ENCODE measurements around the gene CD28.
"Not testable (repeated sequence)": the region's sequence is repeated elsewhere in the genome, so short reads cannot be mapped to it uniquely, and the experiment has no call there.

CD28 gene

DNA sequence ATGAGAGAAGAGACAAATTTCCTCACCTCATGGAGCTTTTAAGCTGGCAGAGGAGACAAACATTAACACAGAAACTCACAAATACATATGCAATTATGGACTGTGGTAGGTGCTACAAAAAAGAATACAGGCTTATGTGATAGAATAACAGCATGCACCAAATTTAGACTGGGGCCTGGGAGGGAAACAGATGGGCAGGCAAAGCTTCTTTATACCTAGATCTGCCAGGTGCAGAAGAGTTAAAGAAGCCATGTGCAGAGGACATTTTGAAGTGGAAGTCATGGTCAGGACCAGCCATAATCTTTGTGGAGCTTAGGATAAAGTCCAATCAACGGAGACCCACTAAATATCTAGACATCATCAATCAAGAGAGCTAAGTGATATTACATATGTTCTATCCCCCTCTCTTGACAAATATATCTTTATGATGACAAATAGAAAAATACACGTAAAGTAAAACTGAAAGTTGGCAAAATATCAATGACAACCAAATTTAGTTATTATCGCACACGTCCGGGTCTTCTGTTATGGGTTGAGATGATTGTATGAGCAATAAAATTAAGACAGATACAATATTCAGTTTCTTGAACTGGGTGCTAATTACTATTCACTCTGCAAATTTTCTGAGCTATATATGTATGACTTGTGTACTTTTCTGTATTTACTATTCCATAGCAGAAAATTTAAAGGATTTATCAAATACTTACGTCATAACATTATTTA is 44.1 kb downstream of the CD28 start:
- no peak for DNase-seq

DNA sequence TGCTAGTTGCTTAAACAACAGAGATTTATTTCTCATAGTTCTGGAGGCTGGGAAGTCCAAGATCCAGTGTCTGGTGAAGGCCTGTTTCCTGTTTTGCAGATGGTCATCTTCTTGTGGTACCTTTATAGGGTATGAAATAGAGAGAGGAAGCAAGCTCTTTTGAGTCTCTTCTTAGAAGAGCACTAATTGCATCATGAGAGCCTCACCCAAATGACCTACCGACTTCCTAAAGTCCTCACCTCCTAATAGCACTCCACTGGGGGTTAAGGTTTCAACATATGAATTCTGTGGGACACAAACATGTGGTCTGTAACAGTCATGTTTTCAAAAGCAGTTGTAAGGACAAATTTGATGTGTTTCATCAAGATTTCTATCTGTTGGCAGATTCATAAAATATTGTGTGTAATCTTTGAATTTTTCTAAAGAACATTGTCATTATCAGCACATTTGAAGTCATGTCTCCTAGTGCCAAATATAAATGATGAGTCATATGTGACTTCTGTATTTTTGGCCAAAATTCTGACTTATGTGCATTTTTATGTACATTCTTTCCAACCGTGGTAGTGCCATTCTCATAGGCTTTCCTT is 45.3 kb downstream of the CD28 start:
- DNase-seq: no peak

DNA sequence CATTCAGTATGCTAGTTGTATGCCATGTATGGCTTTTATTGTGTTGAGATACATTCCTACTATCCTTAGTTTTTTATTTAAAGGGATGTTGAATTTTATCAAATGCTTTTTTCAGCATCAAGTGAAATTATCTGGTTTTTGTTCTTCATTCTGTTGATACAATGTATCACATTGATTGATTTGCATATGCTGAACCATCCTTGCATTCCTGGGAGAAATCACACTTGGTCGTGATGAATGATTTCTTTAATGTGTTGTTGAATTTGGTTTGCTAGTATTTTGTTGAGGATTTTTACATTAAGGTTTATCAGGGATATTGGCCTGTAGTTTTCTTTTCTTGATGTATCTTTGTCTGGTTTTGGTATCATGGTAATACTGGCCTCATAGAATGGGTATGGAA is 49.7 kb downstream of the CD28 start:
- DNase-seq: no peak

- no peak for DNase-seq
Measured at GRCh38 chr2:203758841-203759689, 52.6 kb downstream of the CD28 start.

DNA sequence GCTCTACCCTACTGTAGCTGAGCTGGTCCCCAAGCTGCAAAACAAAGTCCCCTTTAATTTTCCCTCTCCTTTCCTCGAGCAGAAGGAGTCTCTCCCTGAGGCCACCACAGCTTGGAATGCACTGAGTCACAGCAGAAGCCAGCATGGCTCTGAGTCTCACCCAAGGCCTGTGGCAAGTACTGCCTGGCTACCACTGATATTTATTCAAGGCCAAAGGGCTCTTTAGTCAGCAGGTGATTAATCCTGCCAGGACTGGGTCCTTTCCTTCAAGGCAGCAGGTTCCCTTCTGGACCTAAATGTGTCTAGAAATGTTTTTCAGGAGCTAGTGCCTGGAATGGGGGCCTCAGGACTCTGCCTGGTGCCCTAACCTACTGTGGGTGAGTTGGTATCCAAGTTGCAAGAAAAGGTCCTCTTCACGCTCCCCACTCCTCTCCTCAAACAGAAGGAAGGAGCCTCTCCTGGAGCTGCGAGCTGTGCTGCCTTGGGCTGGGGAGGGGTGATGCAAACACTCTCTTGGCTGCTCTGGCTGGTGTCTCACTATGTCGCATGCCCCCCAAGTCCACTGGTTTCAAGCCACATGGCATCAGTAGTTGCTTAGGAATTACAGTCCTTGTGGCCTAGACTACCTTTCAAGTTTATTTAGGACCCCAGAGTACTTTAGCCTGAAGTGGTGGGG is 53.4 kb downstream of the CD28 start:
- no peak for DNase-seq

DNA sequence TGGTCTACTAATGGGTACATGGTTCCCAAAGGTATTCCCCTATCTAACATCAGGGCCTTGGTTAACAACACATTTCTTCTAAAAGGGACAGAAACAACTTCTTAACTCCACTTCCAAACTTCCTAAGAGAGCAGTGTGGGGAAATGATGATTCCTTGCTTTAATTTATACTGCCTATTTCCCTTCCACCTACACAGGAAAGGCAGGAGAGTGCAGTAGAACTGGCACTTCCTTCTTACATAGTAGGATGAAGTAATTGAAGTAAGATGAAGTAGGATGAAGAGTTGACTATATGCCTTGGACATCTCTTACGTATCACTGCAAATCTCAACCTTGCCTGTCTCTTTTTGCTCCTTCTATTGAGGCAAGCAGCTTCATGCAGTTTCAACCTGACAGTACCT is 54.7 kb downstream of the CD28 start:
- no peak for DNase-seq

DNA sequence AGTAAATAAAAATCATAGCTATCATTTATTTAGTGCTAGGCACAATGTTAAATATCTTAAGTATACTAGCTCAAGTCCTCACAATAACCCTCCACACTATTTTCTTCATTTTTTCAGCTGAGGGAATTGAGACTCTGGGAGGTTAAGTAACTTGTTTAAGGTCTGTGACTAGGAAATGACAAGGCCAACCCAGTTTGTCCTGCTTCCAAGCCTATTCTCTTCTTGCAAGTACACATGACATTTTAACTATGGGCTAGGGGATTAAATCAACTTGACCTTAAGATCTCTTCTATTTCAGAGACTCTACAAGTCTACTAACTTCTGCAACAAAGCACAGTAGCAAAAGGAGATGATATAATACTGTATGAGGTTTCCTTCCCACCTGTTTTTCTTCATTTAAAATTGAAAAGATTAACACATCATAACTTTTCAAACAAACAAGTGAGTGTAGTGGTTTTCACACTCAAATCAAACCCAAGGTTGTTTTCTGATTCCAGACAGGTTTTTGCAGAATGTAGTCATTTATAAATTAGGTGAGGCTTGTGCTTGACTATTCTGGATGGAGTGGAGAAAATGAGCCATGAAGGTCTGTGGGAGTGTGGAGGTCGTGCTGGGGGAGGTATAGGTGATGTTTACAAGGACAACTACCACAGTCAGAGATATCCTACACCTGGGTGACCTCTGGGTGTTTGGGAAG is 57.0 kb downstream of the CD28 start:
- DNase-seq: no peak

DNA sequence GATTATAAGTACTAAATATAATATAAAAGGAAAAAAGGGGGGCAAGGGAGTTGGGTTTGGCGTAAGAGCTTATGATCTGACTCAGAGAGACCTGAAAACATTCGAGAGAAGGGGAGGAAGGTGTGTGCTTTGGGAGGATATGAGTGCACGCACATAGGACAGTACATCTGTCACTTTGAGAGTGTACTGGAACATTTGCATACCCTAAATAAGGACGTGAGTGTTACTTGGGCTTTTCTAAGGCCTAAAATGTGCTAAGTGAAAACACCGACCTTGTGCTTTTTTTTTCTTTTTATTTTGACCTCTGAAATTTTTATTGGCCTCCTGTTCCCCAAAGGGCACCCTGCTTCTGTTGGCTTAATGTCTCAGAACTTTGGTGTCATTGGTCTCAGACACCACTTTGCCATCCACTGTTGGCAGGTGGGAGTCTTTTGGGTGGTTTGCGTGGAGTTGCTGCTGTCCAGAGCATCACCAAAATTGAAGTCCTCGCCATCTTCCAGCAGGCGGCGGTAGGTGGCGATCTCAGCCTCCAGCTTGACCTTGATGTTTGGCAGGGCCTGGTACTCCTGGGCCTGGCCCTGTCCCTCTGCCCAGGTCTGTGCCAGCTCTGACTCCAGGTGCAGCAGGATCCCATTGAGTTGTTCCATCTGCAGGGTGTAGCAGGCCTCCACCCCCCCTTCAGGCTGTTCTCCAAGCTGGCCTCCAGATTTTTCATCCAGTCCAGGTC is 57.7 kb downstream of the CD28 start:
- peak; percentile 68 for DNase-seq

GRCh38 chr2:203772456-203773165 is 66.2 kb downstream of the CD28 start:
- DNase-seq: no peak

DNA sequence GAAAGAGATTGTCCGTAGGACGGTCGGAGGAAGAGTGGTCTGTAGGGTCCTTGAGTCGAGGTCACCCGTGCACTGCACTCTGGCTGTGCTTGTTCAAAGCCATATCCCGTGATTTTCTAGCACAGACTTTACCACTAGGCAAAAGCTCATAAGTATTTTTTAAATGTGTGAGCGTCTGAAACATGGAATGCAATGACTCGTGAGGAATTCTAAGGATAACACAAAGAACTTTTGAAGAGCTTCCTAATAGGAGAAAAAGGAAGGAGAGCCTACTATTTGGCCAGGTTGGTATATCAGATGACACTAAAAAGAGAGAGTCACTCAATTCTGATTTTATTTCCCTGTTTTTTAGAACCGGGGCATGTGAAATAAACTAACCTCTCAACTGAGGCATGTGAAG is 68.3 kb downstream of the CD28 start:
- no peak for DNase-seq

GRCh38 chr2:203775684-203776083 is 69.2 kb downstream of the CD28 start:
- DNase-seq: no peak

- DNase-seq: no peak
Measured at GRCh38 chr2:203777030-203777429, 70.6 kb downstream of the CD28 start.

DNA sequence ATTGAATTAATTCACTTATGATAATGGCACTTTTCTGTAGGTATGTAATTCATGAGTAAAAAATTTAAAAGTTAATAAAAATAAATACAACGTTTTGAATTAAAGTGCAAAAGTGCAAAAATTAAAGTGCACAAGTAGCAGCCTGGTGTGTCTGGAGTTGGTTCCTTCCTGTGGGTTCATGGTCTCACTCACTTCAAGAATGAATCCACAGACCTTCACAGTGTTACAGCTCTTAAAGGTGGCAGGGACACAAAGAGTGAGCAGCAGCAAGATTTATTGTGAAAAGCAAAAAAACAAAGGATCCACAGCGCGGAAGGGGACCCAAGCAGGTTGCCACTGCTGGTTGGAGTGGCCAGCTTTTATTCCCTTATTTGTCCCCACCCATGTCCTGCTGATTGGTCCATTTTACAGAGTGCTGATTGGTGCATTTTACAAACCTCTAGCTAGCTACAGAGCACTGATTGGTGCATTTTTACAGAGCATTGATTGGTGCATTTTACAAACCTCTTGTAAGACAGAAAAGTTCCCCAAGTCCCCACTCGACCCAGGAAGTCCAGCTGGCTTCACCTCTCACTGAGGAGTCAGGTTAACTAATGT is 73.1 kb downstream of the CD28 start:
- DNase-seq: not testable (repeated sequence)

- DNase-seq: no peak
Measured at GRCh38 chr2:203780231-203780630, 73.8 kb downstream of the CD28 start.

- DNase-seq: no peak
Measured at GRCh38 chr2:203781151-203781550, 74.7 kb downstream of the CD28 start.

- peak; percentile 82 for DNase-seq
Measured at GRCh38 chr2:203782262-203782976, 76.0 kb downstream of the CD28 start.

DNA sequence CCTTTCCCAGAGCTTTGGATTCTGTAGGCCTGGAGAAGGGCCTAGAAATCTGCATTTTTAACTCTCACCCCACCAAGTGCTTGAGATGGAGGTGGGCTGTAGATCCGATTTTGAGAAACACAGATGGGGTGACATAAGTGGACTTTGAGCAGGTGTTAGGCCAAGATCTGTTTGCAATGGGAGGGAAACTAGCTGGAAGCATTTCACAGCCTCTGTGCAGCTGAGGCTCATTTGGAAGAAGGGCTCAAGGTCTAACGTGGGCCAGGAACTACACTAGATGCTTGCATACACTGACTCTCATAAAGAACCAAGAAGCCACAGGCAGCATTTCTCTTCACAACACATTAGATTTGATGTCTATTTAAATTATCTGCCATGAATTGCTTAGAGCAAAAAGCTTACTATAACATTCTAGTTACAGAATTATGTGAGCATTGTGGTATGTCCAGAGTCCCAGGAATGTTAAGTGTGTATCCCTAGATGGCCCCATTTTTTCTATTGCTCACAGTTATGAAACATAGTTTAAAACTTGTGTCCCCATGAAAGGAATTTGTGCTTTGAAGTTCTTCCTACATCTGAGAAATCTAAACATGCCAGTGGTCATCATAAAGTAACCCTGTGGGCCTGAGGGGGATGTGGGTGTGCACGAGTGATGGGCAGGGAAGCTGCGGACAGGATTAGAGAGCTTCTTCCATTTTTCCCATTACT is 77.2 kb downstream of the CD28 start:
- DNase-seq: no peak

DNA sequence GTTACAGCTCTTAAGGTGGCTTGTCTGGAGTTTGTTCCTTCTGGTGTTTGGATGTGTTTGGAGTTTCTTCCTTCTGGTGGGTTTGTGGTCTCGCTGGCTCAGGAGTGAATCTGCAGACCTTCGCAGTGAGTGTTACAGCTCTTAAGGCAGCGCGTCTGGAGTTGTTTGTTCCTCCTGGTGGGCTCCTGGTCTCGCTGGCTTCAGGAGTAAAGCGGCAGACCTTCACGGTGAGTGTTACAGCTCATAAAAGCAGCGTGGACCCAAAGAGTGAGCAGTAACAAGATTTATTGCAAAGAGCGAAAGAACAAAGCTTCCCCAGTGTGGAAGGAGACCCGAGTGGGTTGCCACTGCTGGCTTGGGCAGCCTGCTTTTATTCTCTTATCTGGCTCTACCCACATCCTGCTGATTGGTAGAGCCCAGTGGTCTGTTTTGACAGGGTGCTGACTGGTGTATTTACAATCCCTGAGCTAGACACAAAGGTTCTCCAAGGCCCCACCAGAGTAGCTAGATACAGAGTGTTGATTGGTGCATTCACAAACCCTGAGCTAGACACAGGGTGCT is 78.4 kb downstream of the CD28 start:
- DNase-seq: not testable (repeated sequence)
